Measurements from ENCODE around the gene SHB. TPM values are rescaled to one million over a fixed set of nuclear protein-coding genes. Genes with fewer than 3 reads are reported as not detected.

The SHB gene
- total and polyA plus RNA-seq, 2 donors from 2014 or later: 16.4 to 39.8 TPM

- FAIRE-seq (no peak), DNase-seq (no peak)
- Histone ChIP-seq H3K4me1 (ENCODE audit: control insufficient read depth in 2 of 3, insufficient read depth in 2 of 3, low read depth in 1 of 3, low read length in 3 of 3) (peaks cover 0 to 11% (median 3%) of the 10 kb centered on the region in 3 donors), H3K36me3 (ENCODE audit: control insufficient read depth in 2 of 3, insufficient read depth in 3 of 3, low read length in 3 of 3) (peaks cover 0 to 22% (median 2%) of the 10 kb centered on the region in 3 donors), H3K27me3 (ENCODE audit: control insufficient read depth, insufficient read depth, low read length) (no peaks in the 10 kb centered on the region), H3K9me3 (ENCODE audit: control insufficient read depth in 2 of 3, insufficient read depth in 1 of 3, low read length in 3 of 3) (no peaks in the 10 kb centered on the region), H3K9ac (ENCODE audit: low read length in 3 of 3) (no peak overlapping the region), H3K27ac (ENCODE audit: low read depth in 2 of 2, low read length in 2 of 2) (no peak overlapping the region), H3K4me3 (ENCODE audit: low read length in 3 of 3) (no peak overlapping the region)
- no peak for TF ChIP-seq CTCF (IDR thresholded peaks at IDR 0.05; ENCODE audit: borderline replicate concordance, extremely low read depth, insufficient read depth)
- intact Hi-C loops (cut with DNase I): no loop called here
These were observed 116.3 kb downstream of the SHB start for GRCh38 chr9:37952731-37953130.

- DNase-seq: no peak
- H3K27me3 ChIP-seq (ENCODE audit: control insufficient read depth, insufficient read depth, low read length): no peaks in the 10 kb centered on the region
- no peaks in the 10 kb centered on the region for H3K9me3 ChIP-seq (ENCODE audit: control insufficient read depth in 2 of 3, insufficient read depth in 1 of 3, low read length in 3 of 3)
- intact Hi-C loops (cut with DNase I): no loop called here
- FAIRE-seq: no peak
- peaks cover 0 to 22% (median 2%) of the 10 kb centered on the region in 3 donors for H3K36me3 ChIP-seq (ENCODE audit: control insufficient read depth in 2 of 3, insufficient read depth in 3 of 3, low read length in 3 of 3)
- H3K4me1 ChIP-seq (ENCODE audit: control insufficient read depth in 2 of 3, insufficient read depth in 2 of 3, low read depth in 1 of 3, low read length in 3 of 3): peaks cover 0 to 11% (median 3%) of the 10 kb centered on the region in 3 donors
- H3K27ac ChIP-seq (ENCODE audit: low read depth in 2 of 2, low read length in 2 of 2): no peak overlapping the region
- no peak overlapping the region for H3K4me3 ChIP-seq (ENCODE audit: low read length in 3 of 3)
- H3K9ac ChIP-seq (ENCODE audit: low read length in 3 of 3): no peak overlapping the region
- no peak for TF ChIP-seq CTCF (IDR thresholded peaks at IDR 0.05; ENCODE audit: borderline replicate concordance, extremely low read depth, insufficient read depth)
These were observed 117.2 kb downstream of the SHB start for GRCh38 chr9:37951671-37952449.

GRCh38 chr9:37950561-37950960, 118.5 kb downstream of the SHB start:
- intact Hi-C loops (cut with DNase I): no loop called here
- Histone ChIP-seq H3K27ac (ENCODE audit: low read depth in 2 of 2, low read length in 2 of 2) (no peak overlapping the region), H3K9me3 (ENCODE audit: control insufficient read depth in 2 of 3, insufficient read depth in 1 of 3, low read length in 3 of 3) (no peaks in the 10 kb centered on the region), H3K9ac (ENCODE audit: low read length in 3 of 3) (no peak overlapping the region), H3K4me3 (ENCODE audit: low read length in 3 of 3) (no peak overlapping the region), H3K27me3 (ENCODE audit: control insufficient read depth, insufficient read depth, low read length) (no peaks in the 10 kb centered on the region), H3K4me1 (ENCODE audit: control insufficient read depth in 2 of 3, insufficient read depth in 2 of 3, low read depth in 1 of 3, low read length in 3 of 3) (peaks cover 0 to 9% (median 3%) of the 10 kb centered on the region in 3 donors), H3K36me3 (ENCODE audit: control insufficient read depth in 2 of 3, insufficient read depth in 3 of 3, low read length in 3 of 3) (peaks cover 0 to 31% (median 2%) of the 10 kb centered on the region in 3 donors)
- DNase-seq (no peak), FAIRE-seq (no peak)
- TF ChIP-seq CTCF (IDR thresholded peaks at IDR 0.05; ENCODE audit: borderline replicate concordance, extremely low read depth, insufficient read depth): no peak
